GM21390 (cell line): ENCODE results near the gene DEGS2.

ENCODE experiments used
- ATAC-seq: cut with Tn5 transposase; IDR thresholded peaks from one replicate; pipeline ENCODE4 v1.9.1; 2021; ENCODE audit not compliant: unreplicated experiment

DEGS2 gene

DNA sequence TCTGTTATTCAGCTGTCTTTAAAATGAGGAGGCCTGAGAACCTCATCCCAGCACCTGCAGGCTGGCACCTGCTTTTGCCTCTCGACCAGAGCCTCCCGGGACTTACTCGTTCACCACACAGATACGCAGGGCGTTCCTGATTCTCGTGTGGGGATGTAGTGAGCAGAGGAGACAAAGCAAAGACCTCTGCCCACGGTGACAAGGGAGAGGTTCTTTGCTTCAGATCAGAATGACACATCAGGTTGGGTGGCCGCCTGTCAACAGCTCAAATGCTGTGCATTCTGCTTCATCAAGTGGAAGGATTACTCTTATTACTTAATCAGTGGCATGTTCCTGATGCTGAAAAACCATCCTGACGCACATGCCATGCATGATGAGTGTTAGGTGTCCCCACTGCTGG, 24.4 kb downstream of the DEGS2 start:
- no peak for ATAC-seq

DNA sequence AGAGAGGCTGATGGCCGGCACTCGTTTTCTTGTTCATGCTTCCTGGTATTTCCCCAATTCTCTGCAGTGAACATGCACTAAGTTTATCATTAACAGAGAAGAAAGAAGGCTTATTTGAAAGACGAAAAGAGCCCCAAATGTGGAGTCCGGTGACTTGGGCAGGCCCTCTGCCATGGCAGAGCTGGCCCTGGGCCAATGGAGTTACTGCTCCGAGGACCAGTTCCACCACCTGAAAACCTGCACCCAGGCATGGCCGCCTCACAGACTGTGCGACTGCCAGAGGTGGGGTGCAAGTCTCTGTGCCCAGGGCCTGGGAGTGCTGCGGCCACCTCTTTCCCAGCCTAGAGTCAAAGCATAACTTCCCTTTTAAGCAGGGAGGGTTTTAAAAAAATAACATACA, 24.9 kb downstream of the DEGS2 start:
- no peak for ATAC-seq

DNA sequence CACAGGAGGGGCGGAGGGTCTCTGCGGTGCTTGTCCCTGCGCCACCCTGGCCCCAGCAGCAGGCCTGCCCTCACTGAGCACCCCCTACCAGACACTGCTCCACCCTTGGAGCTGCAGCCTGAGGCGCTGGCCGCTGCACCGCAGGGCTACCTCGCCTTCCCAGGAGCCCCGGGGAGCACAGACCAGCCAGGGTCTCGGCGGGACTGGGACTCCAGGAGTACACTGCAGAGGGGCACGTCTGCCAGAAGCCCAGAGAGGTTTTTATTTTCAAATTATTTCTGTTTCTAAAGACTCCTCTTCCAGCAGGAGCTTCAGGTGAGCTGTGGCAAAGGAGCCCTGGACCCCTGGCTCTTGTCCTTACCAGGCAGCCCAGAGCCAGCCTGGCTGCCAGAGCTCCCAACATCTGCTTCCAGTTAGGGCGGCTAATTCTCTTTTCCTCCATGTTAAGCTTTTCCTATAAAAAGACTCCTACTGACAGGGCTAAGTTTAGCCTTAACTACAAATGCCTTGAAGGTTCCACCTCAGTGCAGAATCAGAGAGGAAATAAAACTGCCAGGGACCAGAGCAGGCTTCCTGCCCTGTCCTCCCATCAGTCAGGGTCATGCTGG, 26.4 kb downstream of the DEGS2 start:
- no peak for ATAC-seq

DNA sequence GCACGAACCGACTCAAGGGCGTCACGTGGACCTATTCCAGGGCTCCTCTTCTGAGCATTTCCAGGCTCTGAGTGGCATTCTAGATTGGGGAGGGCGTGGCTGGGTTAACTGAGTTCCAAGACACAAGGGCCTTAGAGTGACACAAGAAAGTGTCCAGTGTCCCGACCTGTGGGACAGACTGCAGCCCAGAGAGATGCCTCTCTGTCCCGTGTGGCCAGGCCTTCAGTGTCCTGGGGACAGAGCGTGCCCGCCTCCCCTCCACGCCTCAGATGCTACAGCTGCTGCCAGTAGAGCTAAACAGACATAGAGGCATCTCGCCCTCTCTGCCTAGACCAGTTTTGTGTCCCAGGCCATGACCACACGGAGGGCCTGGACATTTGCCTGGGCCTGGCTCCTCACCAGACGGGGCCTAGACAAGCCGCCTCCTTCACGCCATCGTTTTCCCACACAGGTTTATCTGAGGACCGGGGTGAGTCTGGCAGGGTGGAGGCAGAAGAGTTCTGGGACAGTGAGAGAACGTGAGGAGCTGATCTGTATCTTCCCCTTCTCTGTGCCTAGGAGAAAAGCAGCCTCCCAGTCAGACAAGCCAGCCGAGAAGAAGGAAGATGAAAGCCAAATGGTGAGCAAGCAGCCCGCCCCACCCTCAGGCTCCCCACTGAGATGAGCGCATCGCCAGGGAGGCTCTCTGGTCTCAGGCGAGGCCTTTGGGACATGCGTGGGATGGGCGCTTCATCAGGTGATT, 27.1 kb downstream of the DEGS2 start:
- ATAC-seq, result no peak

DNA sequence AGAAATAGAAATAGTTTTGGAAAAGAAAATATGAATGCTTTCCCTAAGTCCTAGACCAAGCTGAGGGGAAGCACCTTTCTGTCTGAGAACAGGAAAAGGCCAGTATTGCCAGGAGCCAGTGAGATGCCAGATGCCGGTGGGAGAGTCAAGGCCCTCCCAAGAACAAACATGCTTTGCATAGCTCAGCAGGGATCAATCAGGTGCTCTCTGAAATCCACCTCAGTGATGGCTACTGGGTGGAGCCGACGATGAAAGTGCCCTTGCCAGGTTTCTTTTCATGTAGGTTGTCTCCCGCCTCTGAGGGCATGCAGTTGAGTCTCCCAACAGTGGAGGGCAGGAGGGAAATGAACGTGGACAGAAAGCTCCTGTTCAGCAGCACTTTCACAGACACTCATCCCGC, 28.3 kb downstream of the DEGS2 start:
- ATAC-seq, result no peak

DNA sequence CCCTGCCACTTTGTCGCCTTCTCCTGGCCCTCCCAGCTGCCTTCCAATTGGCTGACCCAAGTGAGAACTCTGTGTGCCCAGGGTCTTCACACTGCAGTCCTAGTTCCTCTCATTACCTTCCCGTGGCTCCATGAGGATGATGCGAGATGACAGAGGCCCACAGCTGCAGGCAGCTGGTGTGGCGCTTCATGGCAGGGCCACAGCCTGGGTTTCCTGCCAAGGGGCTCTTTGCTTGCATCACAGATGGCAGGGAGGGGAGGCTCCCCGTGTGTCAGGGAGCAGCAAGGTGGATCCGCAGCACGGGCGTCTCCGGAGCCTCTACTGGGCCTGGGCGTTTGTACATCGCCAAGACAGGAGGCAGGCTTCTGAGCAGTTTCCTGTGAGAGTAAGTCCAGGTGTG, 28.9 kb downstream of the DEGS2 start:
- no peak for ATAC-seq

DNA sequence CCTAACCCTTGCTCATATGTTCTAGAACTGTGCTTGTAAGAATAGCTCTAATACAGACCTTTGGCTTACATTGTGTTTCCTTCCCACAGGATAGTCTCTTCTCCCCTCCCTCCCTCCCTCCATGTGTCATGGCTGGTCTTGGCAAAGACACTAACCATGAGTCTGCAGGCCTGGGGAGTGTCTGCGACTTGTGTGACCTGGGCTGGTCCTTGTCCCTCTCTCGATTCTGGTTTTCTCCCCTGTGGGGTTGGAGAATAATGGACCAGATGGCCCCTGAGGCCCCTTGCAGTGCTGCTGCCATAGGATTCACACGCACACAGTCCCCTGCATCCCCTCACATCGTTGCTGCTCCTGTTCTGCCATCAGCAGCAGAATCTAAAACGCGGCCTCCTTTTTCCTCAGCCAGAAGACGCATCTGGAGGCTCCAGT, 30.3 kb downstream of the DEGS2 start:
- no peak for ATAC-seq

DNA sequence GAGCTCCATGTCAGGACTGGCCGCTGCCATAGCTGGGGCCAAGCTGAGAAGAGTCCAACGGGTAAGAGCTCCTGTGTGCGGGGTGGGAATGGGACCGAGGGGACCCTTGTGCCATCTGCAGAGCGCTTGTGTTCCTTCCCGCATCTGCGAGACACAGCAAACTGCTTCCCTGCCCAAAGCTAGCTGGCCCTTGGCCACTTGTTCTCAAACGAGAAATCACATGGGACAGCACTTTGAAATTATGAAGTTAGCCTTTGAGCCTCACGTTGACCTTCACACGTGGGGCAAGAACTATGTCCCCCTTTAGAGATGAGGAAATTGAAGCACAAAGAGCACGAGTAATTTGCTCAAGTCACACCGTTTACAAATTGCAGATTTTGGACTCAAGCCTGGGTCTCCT, 30.8 kb downstream of the DEGS2 start:
- no peak for ATAC-seq

DNA sequence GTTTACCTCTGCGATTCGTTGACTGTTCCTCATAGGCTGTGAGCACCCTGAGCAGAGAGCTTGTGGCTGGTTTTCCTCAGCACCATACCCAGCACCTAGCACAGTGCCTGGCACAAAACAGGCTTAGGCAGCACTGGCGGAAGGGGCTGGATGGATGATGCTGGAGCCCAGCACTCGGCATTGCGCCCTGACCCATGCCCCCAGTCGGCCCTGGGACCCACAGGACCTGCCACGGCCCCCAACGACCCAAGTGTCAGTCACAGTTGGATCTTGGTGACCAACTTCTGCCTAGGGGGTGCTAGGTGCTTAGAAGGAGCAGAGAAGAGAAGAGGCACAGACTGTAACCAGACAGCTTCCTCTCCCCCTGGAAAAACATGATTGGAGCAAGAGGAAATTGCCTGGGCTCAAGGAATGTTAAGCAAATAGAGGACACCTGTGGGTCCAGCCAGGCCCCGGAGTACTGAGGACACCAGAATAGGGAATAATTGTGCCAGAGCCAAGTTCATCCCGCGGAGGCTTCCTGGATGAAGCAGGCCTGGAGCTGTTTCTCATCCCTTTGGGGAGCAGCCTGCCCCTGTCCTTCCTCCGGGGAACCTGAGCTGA, 31.5 kb downstream of the DEGS2 start:
- no peak for ATAC-seq

DNA sequence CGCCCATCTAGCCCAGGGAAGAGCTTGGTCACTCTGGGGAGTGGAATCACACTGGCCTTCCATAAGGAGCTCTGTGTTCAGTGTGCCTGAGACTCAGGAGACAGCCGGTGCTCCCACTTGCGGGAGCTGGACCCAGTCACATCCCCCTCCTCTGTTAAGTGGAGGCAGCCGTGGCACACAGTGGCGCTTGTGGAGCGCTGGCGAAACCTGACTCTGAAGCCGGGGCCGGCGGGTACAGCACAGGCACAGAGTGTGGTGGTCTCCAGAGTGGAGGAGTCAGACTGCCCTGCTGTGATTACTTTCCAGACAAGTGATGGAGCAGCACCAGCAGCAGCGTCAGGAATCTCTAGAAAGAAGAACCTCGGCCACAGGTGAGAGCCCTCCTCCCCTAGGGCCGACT, 33.0 kb downstream of the DEGS2 start:
- ATAC-seq, result no peak

DNA sequence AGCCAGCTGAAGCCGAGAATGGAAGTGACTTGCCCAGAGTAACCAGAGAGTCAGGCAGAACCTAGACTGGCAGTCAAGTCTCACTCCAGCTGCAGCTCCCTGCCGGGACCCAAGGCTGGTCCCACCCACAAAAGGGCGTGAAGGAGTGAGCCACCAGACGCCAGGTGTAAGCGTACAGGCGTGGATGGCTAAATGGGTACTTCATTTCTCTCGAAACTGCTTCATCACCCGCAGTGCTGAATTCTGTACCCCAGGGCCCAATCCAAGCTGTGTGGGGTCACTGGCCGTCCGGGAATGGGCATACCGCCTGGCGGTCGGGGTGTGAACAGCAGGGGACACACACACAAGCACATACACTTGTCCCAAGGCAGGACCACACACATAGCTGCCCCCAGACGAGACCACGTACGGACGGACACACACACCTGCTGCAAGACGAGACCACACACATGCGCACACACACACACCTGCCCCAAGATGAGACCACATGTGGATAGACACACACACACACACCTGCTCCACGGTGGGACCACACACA, 34.8 kb downstream of the DEGS2 start:
- ATAC-seq, result no peak

DNA sequence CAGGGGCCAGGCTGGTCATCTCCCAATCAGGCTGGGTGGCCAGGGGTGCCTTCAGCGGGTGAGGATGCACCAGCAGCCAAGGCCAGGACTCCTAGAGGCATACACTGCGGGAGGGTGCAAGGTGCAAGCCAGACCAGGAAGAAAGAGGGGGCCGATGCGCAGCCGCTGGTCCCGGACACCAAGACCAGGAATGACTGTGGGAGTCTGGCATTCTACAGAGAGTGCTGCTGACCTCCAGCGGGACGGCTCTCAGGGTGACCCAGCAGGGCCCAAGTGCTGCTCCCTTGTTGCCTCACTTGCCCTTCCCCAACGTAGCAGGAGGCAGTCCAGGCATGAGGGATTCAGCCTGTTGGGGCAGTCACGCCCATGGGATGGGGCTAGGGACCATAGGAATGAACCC, 35.8 kb downstream of the DEGS2 start:
- ATAC-seq, result no peak

DNA sequence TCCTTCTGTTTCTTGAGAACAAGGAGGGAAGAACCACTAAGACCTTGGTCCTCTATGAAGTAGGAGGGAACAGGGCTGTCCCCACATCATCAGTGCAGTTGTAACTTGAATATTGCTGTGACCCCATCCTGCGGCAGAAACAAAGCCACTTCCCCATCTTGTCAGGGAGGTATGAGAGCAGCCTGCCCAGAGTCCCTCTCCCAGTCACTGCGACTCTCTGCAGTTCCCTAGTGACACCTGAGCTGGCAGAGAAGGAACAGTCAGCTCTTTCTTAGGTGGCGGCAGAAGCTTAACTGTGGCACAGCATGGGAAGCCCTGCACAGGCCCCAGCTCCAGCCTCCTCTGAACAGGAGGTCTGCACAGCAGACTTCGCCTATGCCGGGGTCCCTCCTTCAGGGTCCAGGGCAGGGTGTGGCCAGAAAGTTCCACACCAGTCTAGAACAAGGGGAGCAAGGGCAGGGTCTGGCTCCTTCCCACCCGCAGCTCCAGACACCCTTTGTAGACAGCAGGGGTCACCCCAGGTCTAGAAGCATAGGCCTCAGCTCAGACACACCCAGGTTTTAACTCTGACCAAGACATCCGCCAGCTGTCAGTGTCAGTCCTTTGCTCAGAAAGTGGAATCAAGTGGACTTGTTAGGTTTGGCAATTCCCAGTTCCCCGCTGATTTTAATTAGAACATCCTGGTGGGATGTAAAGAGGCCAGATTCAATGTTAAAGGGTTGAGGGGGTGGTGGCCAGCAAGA, 36.8 kb downstream of the DEGS2 start:
- ATAC-seq, result no peak

DNA sequence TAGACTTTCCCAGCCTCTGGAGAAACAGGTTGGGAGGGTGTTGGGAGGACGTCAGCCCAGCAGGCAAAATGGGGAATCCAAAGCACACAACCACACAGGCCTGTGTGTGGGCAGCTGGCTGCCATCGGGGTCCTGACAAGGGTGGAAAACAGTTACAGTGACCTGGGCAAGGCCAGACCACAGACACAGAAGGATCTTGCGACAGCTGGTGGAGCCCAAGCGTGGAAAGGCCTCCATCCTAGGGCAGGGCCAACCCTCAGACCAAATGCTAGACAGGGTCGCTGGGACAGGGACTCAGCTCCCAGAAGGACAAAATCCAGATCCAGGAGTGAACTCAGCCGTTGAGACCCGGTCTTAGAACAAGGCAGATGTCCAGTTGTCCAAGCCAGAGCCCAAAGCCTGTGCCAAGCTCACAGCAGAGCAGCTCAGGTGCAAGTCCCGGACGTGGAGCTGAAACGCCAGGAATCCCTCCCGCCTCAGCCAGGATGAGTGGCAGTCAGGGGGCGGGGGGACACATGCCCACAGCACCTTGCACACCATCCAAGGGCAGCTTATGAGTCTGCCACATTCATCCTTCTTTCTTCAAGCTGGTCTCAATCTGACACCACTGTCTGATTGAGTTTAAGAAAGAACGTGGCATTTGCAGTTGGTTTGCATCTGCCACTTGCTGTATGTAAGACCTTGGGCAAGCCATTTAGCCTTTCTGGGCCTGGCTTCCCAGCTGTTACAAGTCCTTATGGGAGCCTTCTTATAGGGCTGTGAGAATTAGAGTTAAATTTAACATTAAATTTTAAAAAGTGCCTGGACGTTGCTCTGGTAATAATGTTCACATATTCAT, 37.6 kb downstream of the DEGS2 start:
- ATAC-seq, result no peak

DNA sequence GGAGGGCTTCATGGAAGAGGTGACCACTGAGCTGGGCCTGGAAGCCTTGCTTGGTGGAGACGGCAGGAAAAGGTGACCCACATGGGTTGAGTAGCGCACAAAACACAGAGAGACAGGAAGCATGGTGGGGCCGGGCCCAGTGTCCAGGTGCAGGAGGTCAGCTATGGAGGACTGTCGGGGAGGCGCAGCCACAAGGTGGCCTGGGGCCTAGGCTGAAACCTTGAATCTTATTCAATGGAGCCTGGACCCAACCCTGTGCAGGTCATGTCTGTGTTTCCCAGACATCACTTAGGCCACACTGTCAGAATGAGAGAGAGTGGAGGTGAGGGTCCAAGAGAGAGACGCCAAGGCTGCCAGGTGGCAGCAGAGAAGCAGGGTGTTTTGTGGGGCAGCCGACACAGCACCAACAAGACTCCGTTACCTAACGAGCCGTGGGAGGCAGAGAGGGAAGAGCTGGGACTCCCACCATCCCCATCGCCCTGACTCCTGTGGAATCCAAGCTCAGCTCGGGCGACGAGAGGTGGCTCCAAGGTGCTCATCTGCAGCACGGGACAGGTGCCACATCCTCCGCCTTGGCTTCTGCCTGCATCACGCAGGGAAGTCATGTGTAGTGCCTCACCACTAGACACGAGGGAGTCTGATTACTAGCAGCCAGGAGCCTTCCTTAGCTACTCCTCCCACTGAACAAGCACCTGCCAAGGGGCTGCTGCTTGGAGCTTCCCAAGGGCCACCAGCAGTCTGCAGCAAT, 38.7 kb downstream of the DEGS2 start:
- no peak for ATAC-seq

DNA sequence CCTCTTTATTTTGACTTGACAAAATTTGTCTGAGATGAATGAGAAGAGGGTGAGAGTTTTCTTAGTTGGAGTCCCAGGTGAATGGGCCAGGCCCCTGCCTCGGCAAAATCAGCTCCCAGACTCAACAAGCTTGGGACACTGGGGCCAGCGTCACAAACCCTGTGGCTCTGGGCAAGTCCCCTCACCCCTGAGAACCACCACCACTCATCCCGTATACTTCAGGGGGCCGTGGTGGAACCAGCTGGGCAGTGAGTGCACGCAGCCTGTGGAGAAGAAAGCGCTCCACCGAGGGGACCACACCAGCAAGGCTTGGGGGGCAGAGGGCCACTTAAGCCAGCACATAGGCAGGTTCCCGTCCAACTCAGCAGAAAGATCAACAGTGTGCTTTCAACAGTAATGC, 40.2 kb downstream of the DEGS2 start:
- ATAC-seq, result no peak

DNA sequence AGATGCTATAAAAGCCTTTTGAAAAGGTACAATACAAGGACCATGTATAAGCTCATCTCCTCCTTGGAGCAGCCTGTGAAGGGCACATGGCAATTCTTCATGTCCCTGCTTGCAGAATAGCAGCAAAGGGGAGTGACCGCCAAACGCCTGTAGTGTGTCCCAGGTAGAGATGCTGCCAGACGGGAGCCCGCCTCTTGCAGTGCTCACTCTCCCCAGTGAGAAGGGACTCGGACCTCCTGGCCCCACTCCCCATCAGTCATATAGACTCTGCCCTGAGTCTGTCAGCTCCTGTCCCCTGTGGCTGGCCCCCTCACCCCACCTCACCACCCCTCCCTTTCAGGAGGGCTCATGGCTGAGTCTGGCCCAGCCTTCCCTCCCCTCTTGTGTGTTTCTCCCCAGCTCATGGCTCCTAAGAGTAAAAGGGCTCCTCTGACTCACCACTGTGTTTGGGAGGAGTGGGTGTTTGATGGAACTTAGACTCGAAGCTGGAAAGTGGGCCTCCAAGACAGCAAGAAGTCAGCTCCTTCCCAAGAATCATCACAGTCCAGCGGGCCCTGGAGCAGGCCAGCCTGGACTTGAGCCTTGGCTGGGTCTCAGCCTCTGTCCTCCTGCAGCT, 40.9 kb downstream of the DEGS2 start:
- ATAC-seq, result no peak

DNA sequence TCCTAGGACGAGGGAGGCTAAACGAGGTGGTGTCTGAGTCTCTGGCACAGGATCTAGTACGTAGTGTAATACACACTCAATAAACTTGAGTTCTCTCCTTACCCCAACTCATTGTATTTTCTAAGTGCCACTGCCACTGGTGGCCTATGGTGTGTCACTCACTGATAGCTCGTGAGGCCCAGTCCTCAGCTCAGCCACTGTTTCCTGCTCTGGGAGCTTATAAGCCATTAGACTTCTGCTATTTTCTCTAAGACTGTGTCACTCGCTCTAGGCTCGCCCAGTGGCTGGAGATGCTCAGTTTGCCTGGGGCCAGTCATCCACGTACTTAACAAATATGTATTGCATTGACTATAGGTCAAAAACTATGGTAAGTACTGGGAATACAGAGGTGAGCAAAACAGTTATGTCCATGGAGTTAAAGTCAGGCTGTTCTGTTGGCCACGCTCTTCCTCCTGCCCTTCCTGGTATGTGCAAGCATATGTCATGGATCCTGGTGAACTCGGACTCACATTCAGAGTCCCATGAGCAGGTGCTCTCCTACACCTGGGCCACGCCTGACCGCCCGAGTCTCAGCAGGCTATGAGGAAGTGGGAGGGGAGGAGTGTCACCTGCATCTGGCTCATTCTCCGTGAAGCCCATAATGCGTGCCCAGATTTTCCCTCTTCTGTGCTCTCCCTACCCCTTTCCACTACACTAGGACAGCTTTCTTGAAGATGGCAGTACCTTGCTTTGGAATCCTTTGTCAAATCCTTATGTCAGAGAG, 41.6 kb downstream of the DEGS2 start:
- ATAC-seq, result no peak

DNA sequence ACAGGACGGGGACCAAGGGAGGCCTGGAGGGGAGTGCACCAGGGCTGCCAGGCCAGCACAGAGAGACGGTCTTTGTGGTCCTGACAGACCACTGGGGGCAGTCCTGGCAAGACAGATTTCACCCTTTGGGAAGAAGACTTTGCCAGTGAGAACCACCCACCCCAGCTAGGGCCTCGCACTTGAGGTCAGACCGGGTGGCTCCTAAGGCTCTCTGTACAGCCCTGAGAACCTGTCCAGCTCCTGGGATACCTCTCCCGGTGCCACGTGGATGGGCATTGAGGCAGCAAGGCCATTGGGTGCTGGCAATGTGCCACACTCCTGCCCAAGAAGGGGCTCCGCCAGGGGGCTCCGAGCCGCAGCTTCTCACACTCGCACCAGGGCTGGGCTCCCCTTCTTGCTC, 42.4 kb downstream of the DEGS2 start:
- no peak for ATAC-seq
